Activated B cell treated with CpG ODN at 0.5 μM for 24 hours (primary cell): ENCODE measurements around the gene FPGS. TPM values are rescaled to one million over a fixed set of nuclear protein-coding genes. Genes with fewer than 3 reads are reported as not detected.

Experiments used
- ATAC-seq: fragments of 200-7000 bp; cut with Tn5 transposase; one replicate; pipeline ENCODE4 v1.10.0; 2021; ENCODE audit warnings: low read depth, mild to moderate bottlenecking, moderate library complexity
- CTCF ChIA-PET: fragments of 350-600 bp; sonication (Branson Sonifier 250); formaldehyde crosslinking; loops from one replicate; lab custom pipeline; 2021; ENCODE audit warnings: antibody characterized with exemption; lab: Charles Lee
- POLR2A ChIA-PET: fragments of 350-600 bp; sonication (Branson Sonifier 250); formaldehyde crosslinking; loops from one replicate; lab custom pipeline; 2021; ENCODE audit warnings: antibody characterized with exemption; lab: Charles Lee
- DNase-seq: peaks from one replicate; pipeline ENCODE4 v3.0.0; 2022
- H3K27ac Mint-ChIP-seq: one replicate; pipeline ENCODE4 v1.8.0; 2020; ENCODE audit warnings: mixed read lengths
- H3K27me3 Mint-ChIP-seq: one replicate; pipeline ENCODE4 v1.8.0; 2021; ENCODE audit warnings: mixed read lengths
- H3K36me3 Mint-ChIP-seq: one replicate; pipeline ENCODE4 v1.8.0; 2021; ENCODE audit warnings: low read depth, mixed read lengths
- H3K4me1 Mint-ChIP-seq: one replicate; pipeline ENCODE4 v1.8.0; 2021; ENCODE audit warnings: mixed read lengths
- H3K4me3 Mint-ChIP-seq: one replicate; pipeline ENCODE4 v1.8.0; 2020; ENCODE audit warnings: mild to moderate bottlenecking, mixed read lengths
- H3K9me3 Mint-ChIP-seq: one replicate; pipeline ENCODE4 v1.8.0; 2020; ENCODE audit warnings: mixed read lengths
- CTCF ChIP-seq: fragments of 200-600 bp; IDR thresholded peaks from one replicate; pipeline ENCODE4 v1.8.0; 2022; ENCODE audit warnings: antibody characterized with exemption, mild to moderate bottlenecking
- intact Hi-C: fragments of 100-400 bp; cut with micrococcal nuclease; formaldehyde crosslinking; loops from one replicate; pipeline ENCODE4 v1.15.1; 2024
- total RNA-seq: library from RNA; stranded (reverse); gene quantifications from 2 replicates; pipeline ENCODE4 v1.2.3, GENCODE V29; 2022

Gene FPGS
- total RNA-seq, 1 donor from 2014 or later, result 135 TPM

GRCh38 chr9:127770905-127771569, 31.6 kb upstream of the FPGS start:
- no peaks in the 10 kb centered on the region for H3K27me3 Mint-ChIP-seq
- ChIA-PET CTCF (interaction anchor here (0.8 to 4.1 kb wide), 8 partner anchors 13 to 181 kb away, joined by 3 to 32 read pairs (median 5); partner anchors contain the start of genes CDK9 and TOR2A), POLR2A (interaction anchor here (0.5 to 7.6 kb wide), 23 partner anchors 9 to 505 kb away, joined by 3 to 96 read pairs (median 6); partner anchors contain the start of genes CDK9, FPGS, GOLGA2 and LRSAM1)
- no peaks in the 10 kb centered on the region for H3K9me3 Mint-ChIP-seq
- intact Hi-C loops, result loop anchor here (1.0 to 5.0 kb wide), 8 partner anchors 8 to 296 kb away; partner anchors contain the start of genes FPGS, NAIF1, SLC25A25 and ST6GALNAC4
- peaks cover 68% of the 10 kb centered on the region for H3K36me3 Mint-ChIP-seq
- H3K4me1 Mint-ChIP-seq, result peaks cover 72% of the 10 kb centered on the region
- peak overlapping the region; percentile 93 for H3K27ac Mint-ChIP-seq
- ATAC-seq, result peak; percentile 90
- peak overlapping the region; percentile 93 for H3K4me3 Mint-ChIP-seq
- no peak for TF ChIP-seq CTCF
- peak; percentile 98 for DNase-seq

GRCh38 chr9:127771570-127772189, 31.0 kb upstream of the FPGS start:
- ATAC-seq (no peak), DNase-seq (no peak)
- H3K4me3 Mint-ChIP-seq, result peak overlapping the region; percentile 93
- intact Hi-C loops, result loop anchor here (1.0 to 5.0 kb wide), 8 partner anchors 8 to 296 kb away; partner anchors contain the start of genes FPGS, NAIF1, SLC25A25 and ST6GALNAC4
- peaks cover 66% of the 10 kb centered on the region for H3K36me3 Mint-ChIP-seq
- H3K27ac Mint-ChIP-seq, result peak overlapping the region; percentile 93
- POLR2A ChIA-PET, result interaction anchor here (0.5 to 7.6 kb wide), 21 partner anchors 8 to 357 kb away, joined by 3 to 96 read pairs (median 6); partner anchors contain the start of genes CDK9, FPGS, LRSAM1 and RPL12
- CTCF ChIA-PET, result interaction anchor here (0.8 to 4.1 kb wide), 8 partner anchors 12 to 182 kb away, joined by 3 to 32 read pairs (median 5); partner anchors contain the start of genes CDK9 and TOR2A
- no peak for TF ChIP-seq CTCF
- H3K27me3 Mint-ChIP-seq, result no peaks in the 10 kb centered on the region
- peaks cover 74% of the 10 kb centered on the region for H3K4me1 Mint-ChIP-seq
- H3K9me3 Mint-ChIP-seq, result no peaks in the 10 kb centered on the region

DNA sequence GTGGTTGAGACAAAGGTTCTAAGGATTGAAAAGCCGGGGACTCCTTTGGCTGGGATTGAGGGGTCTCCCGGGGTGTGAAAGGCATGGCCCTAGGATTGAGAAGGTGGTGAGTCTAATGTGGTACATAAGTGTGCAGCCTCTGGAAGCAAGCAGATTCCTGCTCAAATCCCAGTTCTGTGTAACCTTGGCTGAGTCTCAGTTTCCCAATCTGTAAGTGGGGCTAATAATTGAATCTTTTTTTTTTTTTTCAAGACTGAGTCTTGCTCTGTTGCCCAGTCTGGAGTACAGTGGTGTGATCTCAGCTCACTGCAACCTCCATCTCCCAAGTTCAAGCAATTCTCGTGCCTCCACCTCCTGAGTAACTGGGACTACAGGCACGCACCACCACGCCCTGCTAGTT, 30.1 kb upstream of the FPGS start:
- no peaks in the 10 kb centered on the region for H3K27me3 Mint-ChIP-seq
- ATAC-seq (no peak), DNase-seq (no peak)
- peak overlapping the region; percentile 12 for H3K27ac Mint-ChIP-seq
- CTCF ChIA-PET, result interaction anchor here (2.5 to 4.1 kb wide), 2 partner anchors 11 to 38 kb away, joined by 11 to 32 read pairs; partner anchors contain the start of genes CDK9 and TOR2A
- no peaks in the 10 kb centered on the region for H3K9me3 Mint-ChIP-seq
- intact Hi-C loops, result loop anchor here (5.0 kb wide), 2 partner anchors 160 to 295 kb away; partner anchors contain the start of genes NAIF1, SLC25A25 and STXBP1
- peaks cover 60% of the 10 kb centered on the region for H3K36me3 Mint-ChIP-seq
- POLR2A ChIA-PET, result interaction anchor here (0.7 to 7.6 kb wide), 7 partner anchors 7 to 93 kb away, joined by 3 to 96 read pairs (median 21); partner anchors contain the start of genes CDK9, FPGS, SH2D3C and TOR2A
- no peak for TF ChIP-seq CTCF
- no peak overlapping the region for H3K4me3 Mint-ChIP-seq
- peaks cover 66% of the 10 kb centered on the region for H3K4me1 Mint-ChIP-seq

- Mint-ChIP-seq H3K36me3 (peaks cover 62% of the 10 kb centered on the region), H3K4me3 (no peak overlapping the region), H3K27me3 (no peaks in the 10 kb centered on the region), H3K27ac (peak overlapping the region; percentile 41), H3K9me3 (no peaks in the 10 kb centered on the region), H3K4me1 (peaks cover 63% of the 10 kb centered on the region)
- DNase-seq (no peak), ATAC-seq (no peak)
- intact Hi-C loops, result loop anchor here (5.0 kb wide), 2 partner anchors 161 to 294 kb away; partner anchors contain the start of genes NAIF1, SLC25A25 and STXBP1
- no peak for TF ChIP-seq CTCF
- ChIA-PET POLR2A (interaction anchor here (0.6 to 7.6 kb wide), 3 partner anchors 11 to 1206 kb away, joined by 3 to 96 read pairs (median 7); partner anchors contain the start of gene CDK9), CTCF (no interaction called here)
Observed at GRCh38 chr9:127773272-127773671, 29.4 kb upstream of the FPGS start.
